GM12878 (cell line): ENCODE data around the gene TKT. TPM values are rescaled to one million over a fixed set of nuclear protein-coding genes. Genes with fewer than 3 reads are reported as not detected.

Experiments used
- ATAC-seq: fragments of 200-7000 bp; cut with Tn5 transposase; 3 replicates; pipeline ENCODE4 v1.9.1; 2020; ENCODE audit warnings: mild to moderate bottlenecking, moderate library complexity
- BruUV-seq: library from RNA; stranded (reverse); fragments of 400-500 nt; replicated peaks from 2 replicates; lab custom pipeline; 2021; lab: Mats Ljungman, UMichigan
- CTCF ChIA-PET: fragments of 300-600 bp; sonication (Branson Sonifier 250); formaldehyde crosslinking; extraction: SDS; loops from one replicate; lab custom pipeline; 2021; ENCODE audit warnings: inconsistent platforms; lab: Yijun Ruan, JAX
- POLR2A ChIA-PET: fragments of 350-600 bp; formaldehyde crosslinking; extraction: SDS; loops from one replicate; lab custom pipeline; 2021; ENCODE audit warnings: inconsistent platforms; lab: Charles Lee
- RAD21 ChIA-PET: fragments of 300-600 bp; sonication (Branson Sonifier 250); formaldehyde crosslinking; loops from one replicate; lab custom pipeline; 2023; ENCODE audit warnings: antibody characterized with exemption; ENCODE audit not compliant: unreplicated experiment; lab: Charles Lee
- SMC1A ChIA-PET: fragments of 300-600 bp; sonication (Branson Sonifier 250); formaldehyde crosslinking; loops from one replicate; lab custom pipeline; 2023; ENCODE audit not compliant: unreplicated experiment, uncharacterized antibody; lab: Charles Lee
- DNase-seq: peaks from one replicate; pipeline ENCODE4 v3.0.0-alpha.2; 2011; ENCODE audit warnings: low read depth, low spot score
- FAIRE-seq: peaks from 3 replicates; lab custom pipeline; 2011; peaks lifted over from hg19 to GRCh38; lab: Jason Lieb, UNC
- H2AFZ ChIP-seq: 2 replicates; pipeline ENCODE4 v1.6.0; 2011; ENCODE audit warnings: low read depth, low read length, control low read depth; ENCODE audit not compliant: control insufficient read depth
- H3K27ac ChIP-seq: 2 replicates; pipeline ENCODE4 v1.5.1; 2011; ENCODE audit warnings: control low read depth; ENCODE audit not compliant: control insufficient read depth, insufficient read depth
- H3K27me3 ChIP-seq, 2 experiments: replicated peaks in 1 of 2; 2 replicates each; pipeline versions ENCODE4 v1.6.0 to v1.6.1; 2011; ENCODE audit warnings: low read length in 1 of 2; ENCODE audit not compliant: control insufficient read depth in 2 of 2, insufficient read depth in 2 of 2
- H3K36me3 ChIP-seq, 2 experiments: 2 replicates each; pipeline ENCODE4 v1.5.1; 2011; ENCODE audit warnings: low read length in 1 of 2; ENCODE audit not compliant: control insufficient read depth in 2 of 2, insufficient read depth in 2 of 2
- H3K4me1 ChIP-seq: 2 replicates; pipeline ENCODE4 v1.6.1; 2011; ENCODE audit warnings: mild to moderate bottlenecking, low read length, moderate library complexity, mixed read lengths; ENCODE audit not compliant: control insufficient read depth, insufficient read depth
- H3K4me2 ChIP-seq: 2 replicates; pipeline ENCODE4 v1.6.0; 2011; ENCODE audit warnings: control low read depth; ENCODE audit not compliant: control insufficient read depth, insufficient read depth
- H3K4me3 ChIP-seq: fragments of 200-600 bp; sonication (generic); 2 replicates; pipeline ENCODE4 v1.5.1; 2016
- H3K79me2 ChIP-seq: 2 replicates; pipeline ENCODE4 v1.6.0; 2011; ENCODE audit warnings: low read length; ENCODE audit not compliant: control insufficient read depth, insufficient read depth
- H3K9ac ChIP-seq: 2 replicates; pipeline ENCODE4 v1.8.0; 2011; ENCODE audit warnings: low read length, control low read depth, mixed read lengths; ENCODE audit not compliant: control insufficient read depth, insufficient read depth
- H3K9me3 ChIP-seq: replicated peaks from 3 replicates; pipeline ENCODE4 v1.5.1; 2011; ENCODE audit warnings: mild to moderate bottlenecking, low read length; ENCODE audit not compliant: control insufficient read depth, insufficient read depth
- H4K20me1 ChIP-seq: 2 replicates; pipeline ENCODE4 v1.6.0; 2011; ENCODE audit not compliant: control insufficient read depth, insufficient read depth
- BACH1 ChIP-seq: fragments of 450-650 bp; IDR thresholded peaks from 2 replicates; pipeline ENCODE4 v1.6.1; 2017; ENCODE audit warnings: mild to moderate bottlenecking, borderline replicate concordance
- EED ChIP-seq: sonication (generic); IDR thresholded peaks from 2 replicates; pipeline ENCODE4 v1.6.1; 2016; ENCODE audit warnings: antibody characterized with exemption, low read depth
- MEF2A ChIP-seq: IDR thresholded peaks from 2 replicates; pipeline ENCODE4 v1.6.1; 2011; ENCODE audit warnings: low read depth, mild to moderate bottlenecking, low read length, moderate library complexity; ENCODE audit not compliant: insufficient read depth
- POLR2A ChIP-seq: IDR thresholded peaks from 2 replicates; pipeline ENCODE4 v1.6.1; 2011; ENCODE audit warnings: low read depth, mild to moderate bottlenecking, low read length
- SP1 ChIP-seq: IDR thresholded peaks from one replicate; pipeline ENCODE4 v1.6.1; 2011; ENCODE audit warnings: low read depth, low read length
- STAT1 ChIP-seq: fragments of 450-650 bp; conservative IDR thresholded peaks from 2 replicates; pipeline ENCODE4 v1.6.1; 2014; ENCODE audit warnings: antibody characterized with exemption, mild to moderate bottlenecking
- TCF3 ChIP-seq: IDR thresholded peaks from 2 replicates; pipeline ENCODE4 v1.6.1; 2012; ENCODE audit warnings: low read depth, mild to moderate bottlenecking, low read length, borderline replicate concordance; ENCODE audit not compliant: insufficient read depth
- WGBS: methylation state at CpG from one replicate; pipeline ENCODE4 v1.1.6; 2016; ENCODE audit warnings: low lambda C conversion rate; ENCODE audit not compliant: insufficient replicate concordance, insufficient coverage; ENCODE audit errors: missing lambda C conversion rate; 5-methylcytosine and 5-hydroxymethylcytosine counted together
- in situ Hi-C: fragments of 300-500 bp; cut with MboI; formaldehyde crosslinking; loops from 9 replicates; pipeline ENCODE4 v1.14.3; 2018; ENCODE audit warnings: mixed read lengths
- intact Hi-C: fragments of 100-400 bp; cut with micrococcal nuclease; formaldehyde crosslinking; loops from one replicate; pipeline ENCODE4 v1.14.2; 2022; ENCODE audit not compliant: unreplicated experiment
- polyA plus RNA-seq, 11 experiments: library from polyadenylated mRNA; depleted of rRNA in 4 of 11; unstranded in 6 of 11; stranded (reverse) in 5 of 11; fragments of >200 nt; fragmentation: Nextera tagmentation in 4 of 11; fragmentation: Illumina TruSeq in 1 of 11; extraction: Ambion mirVana in 4 of 11; extraction: Trizol in 1 of 11; gene quantifications; 1 replicate in 1 of 11; 2 replicates in 10 of 11; pipeline versions ENCODE4 v1.2.1 to v1.2.3, GENCODE V29; 2011 to 2016; ENCODE audit warnings: inconsistent platforms in 2 of 11, missing spikeins in 2 of 11, low read depth in 1 of 11
- total RNA-seq, 4 experiments: library from RNA; depleted of rRNA in 3 of 4; stranded (reverse); fragments of >200 nt in 3 of 4; fragmentation: Illumina TruSeq in 1 of 4; extraction: Trizol in 1 of 4; gene quantifications; 2 replicates each; pipeline versions ENCODE4 v1.2.1 to v1.2.3, GENCODE V29; 2013 to 2021
- TF ChIP-seq, protein P1 (sequence below): fragments of 450-650 bp; IDR thresholded peaks from 2 replicates; pipeline ENCODE4 v1.6.1; 2017; ENCODE audit warnings: mild to moderate bottlenecking, moderate library complexity
- TF ChIP-seq, protein P2 (sequence below): IDR thresholded peaks from 2 replicates; pipeline ENCODE4 v1.6.1; 2011; ENCODE audit warnings: borderline replicate concordance, low read depth, mild to moderate bottlenecking, moderate library complexity, mixed read lengths, low read length; ENCODE audit not compliant: insufficient read depth; ENCODE audit errors: extremely low read length

The TKT gene
- total and polyA plus RNA-seq, 10 of the 15 experiments (the other 5 are each of a cell fraction or from before 2014, with no cell fraction given), result 56.4 to 385 (median 143) TPM

DNA sequence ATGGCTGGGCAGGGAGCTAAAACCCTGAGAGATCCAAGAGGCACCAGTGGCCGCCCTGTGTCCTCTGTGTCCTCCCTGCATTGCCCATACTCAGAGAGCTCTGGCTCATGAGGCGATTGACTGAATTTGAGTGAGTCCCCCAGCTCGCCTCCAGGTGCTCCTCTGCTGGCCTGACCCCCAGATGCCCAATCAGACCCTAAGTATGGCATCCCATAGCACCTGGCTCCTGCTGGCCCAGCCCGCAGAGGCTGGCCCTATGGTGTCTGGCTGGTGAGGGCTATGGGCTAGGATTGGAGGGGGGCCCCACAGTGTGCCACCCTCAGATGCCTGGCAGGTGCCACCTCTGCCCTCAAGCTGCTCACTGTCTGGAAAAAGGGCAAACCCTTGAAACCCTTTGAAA is 1.6 kb upstream of the TKT start:
- Histone ChIP-seq H3K4me2 (no peak overlapping the region), H2AFZ (no peak overlapping the region), H3K9ac (no peak overlapping the region), H3K79me2 (peaks cover 32% of the 10 kb centered on the region), H3K27ac (no peak overlapping the region), H3K4me1 (peaks cover 11% of the 10 kb centered on the region), H3K36me3 (no peaks in the 10 kb centered on the region), H4K20me1 (peaks cover 7% of the 10 kb centered on the region), H3K4me3 (no peak overlapping the region), H3K27me3 (no peaks in the 10 kb centered on the region), H3K9me3 (no peaks in the 10 kb centered on the region)
- DNase-seq (no peak), FAIRE-seq (no peak), ATAC-seq (no peak)
- no TSS peak for BruUV-seq
- POLR2A ChIA-PET, result interaction anchor here (0.8 kb wide), 1 partner anchor 8 kb away, joined by 3 read pairs; no protein-coding TSS in a partner anchor
- 70% methylated on average over 4 of the region's 4 CpGs for WGBS
- CTCF ChIA-PET, result no interaction called here
- TF ChIP-seq, protein P1, sequence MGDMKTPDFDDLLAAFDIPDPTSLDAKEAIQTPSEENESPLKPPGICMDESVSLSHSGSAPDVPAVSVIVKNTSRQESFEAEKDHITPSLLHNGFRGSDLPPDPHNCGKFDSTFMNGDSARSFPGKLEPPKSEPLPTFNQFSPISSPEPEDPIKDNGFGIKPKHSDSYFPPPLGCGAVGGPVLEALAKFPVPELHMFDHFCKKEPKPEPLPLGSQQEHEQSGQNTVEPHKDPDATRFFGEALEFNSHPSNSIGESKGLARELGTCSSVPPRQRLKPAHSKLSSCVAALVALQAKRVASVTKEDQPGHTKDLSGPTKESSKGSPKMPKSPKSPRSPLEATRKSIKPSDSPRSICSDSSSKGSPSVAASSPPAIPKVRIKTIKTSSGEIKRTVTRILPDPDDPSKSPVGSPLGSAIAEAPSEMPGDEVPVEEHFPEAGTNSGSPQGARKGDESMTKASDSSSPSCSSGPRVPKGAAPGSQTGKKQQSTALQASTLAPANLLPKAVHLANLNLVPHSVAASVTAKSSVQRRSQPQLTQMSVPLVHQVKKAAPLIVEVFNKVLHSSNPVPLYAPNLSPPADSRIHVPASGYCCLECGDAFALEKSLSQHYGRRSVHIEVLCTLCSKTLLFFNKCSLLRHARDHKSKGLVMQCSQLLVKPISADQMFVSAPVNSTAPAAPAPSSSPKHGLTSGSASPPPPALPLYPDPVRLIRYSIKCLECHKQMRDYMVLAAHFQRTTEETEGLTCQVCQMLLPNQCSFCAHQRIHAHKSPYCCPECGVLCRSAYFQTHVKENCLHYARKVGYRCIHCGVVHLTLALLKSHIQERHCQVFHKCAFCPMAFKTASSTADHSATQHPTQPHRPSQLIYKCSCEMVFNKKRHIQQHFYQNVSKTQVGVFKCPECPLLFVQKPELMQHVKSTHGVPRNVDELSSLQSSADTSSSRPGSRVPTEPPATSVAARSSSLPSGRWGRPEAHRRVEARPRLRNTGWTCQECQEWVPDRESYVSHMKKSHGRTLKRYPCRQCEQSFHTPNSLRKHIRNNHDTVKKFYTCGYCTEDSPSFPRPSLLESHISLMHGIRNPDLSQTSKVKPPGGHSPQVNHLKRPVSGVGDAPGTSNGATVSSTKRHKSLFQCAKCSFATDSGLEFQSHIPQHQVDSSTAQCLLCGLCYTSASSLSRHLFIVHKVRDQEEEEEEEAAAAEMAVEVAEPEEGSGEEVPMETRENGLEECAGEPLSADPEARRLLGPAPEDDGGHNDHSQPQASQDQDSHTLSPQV, result no peak
- TF ChIP-seq POLR2A (no peak), SP1 (no peak), TCF3 (no peak), STAT1 (no peak), MEF2A (no peak), BACH1 (no peak), EED (no peak)
- TF ChIP-seq, protein P2, sequence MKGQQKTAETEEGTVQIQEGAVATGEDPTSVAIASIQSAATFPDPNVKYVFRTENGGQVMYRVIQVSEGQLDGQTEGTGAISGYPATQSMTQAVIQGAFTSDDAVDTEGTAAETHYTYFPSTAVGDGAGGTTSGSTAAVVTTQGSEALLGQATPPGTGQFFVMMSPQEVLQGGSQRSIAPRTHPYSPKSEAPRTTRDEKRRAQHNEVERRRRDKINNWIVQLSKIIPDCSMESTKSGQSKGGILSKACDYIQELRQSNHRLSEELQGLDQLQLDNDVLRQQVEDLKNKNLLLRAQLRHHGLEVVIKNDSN, result no peak
- SMC1A ChIA-PET, result no interaction called here
- in situ Hi-C loops (no loop called here), intact Hi-C loops (no loop called here)
- RAD21 ChIA-PET, result no interaction called here
